GM21390 (cell line): ENCODE results near the gene HS1BP3.

Experiments used
- ATAC-seq: cut with Tn5 transposase; IDR thresholded peaks from one replicate; pipeline ENCODE4 v1.9.1; 2021; ENCODE audit not compliant: unreplicated experiment

HS1BP3 gene

GRCh38 chr2:20618886-20619521 is 31.9 kb downstream of the HS1BP3 start:
- no peak for ATAC-seq

- no peak for ATAC-seq
Measured at GRCh38 chr2:20618468-20618885, 32.4 kb downstream of the HS1BP3 start.

GRCh38 chr2:20617892-20618467 is 32.9 kb downstream of the HS1BP3 start:
- ATAC-seq = no peak

- ATAC-seq = no peak
Measured at GRCh38 chr2:20617081-20617575, 33.8 kb downstream of the HS1BP3 start.

- no peak for ATAC-seq
Measured at GRCh38 chr2:20616341-20616871, 34.5 kb downstream of the HS1BP3 start.

- no peak for ATAC-seq
Measured at GRCh38 chr2:20615466-20616241, 35.2 kb downstream of the HS1BP3 start.

GRCh38 chr2:20615068-20615465 is 35.8 kb downstream of the HS1BP3 start:
- no peak for ATAC-seq

- ATAC-seq = no peak
Measured at GRCh38 chr2:20614201-20615067, 36.5 kb downstream of the HS1BP3 start.

- ATAC-seq = no peak
Measured at GRCh38 chr2:20612925-20613916, 37.7 kb downstream of the HS1BP3 start.

- ATAC-seq = no peak
Measured at GRCh38 chr2:20611844-20612356, 39.0 kb downstream of the HS1BP3 start.

- no peak for ATAC-seq
Measured at GRCh38 chr2:20611077-20611843, 39.6 kb downstream of the HS1BP3 start.

GRCh38 chr2:20609995-20610357 is 40.9 kb downstream of the HS1BP3 start:
- no peak for ATAC-seq

GRCh38 chr2:20609349-20609994 is 41.4 kb downstream of the HS1BP3 start:
- ATAC-seq = no peak

- no peak for ATAC-seq
Measured at GRCh38 chr2:20608666-20609348, 42.1 kb downstream of the HS1BP3 start.

GRCh38 chr2:20607446-20607845 is 43.5 kb downstream of the HS1BP3 start:
- no peak for ATAC-seq

GRCh38 chr2:20606198-20606597 is 44.7 kb downstream of the HS1BP3 start:
- no peak for ATAC-seq

- ATAC-seq = no peak
Measured at GRCh38 chr2:20604951-20605381, 45.9 kb downstream of the HS1BP3 start.
